Upper lobe of left lung (tissue), 4 donors: ENCODE measurements around the gene XIRP2.

Experiments
- EP300 ChIP-seq, 4 donors: sonication (generic); formaldehyde crosslinking; IDR thresholded peaks; one replicate each; pipeline ENCODE4 v1.5.1; 2017; ENCODE audit warnings: antibody characterized with exemption in 4 of 4, control low read depth in 2 of 4
- POLR2A ChIP-seq, 4 donors: fragments of 450-650 bp; IDR thresholded peaks; one replicate each; pipeline ENCODE4 v1.5.1; 2016 to 2017; ENCODE audit warnings: antibody characterized with exemption in 4 of 4, mild to moderate bottlenecking in 2 of 4
- POLR2AphosphoS5 ChIP-seq, 2 donors: sonication (generic); formaldehyde crosslinking; IDR thresholded peaks; one replicate each; pipeline ENCODE4 v1.5.1; 2017; ENCODE audit warnings: antibody characterized with exemption in 2 of 2
- TF ChIP-seq, protein P1 (sequence below), 6 experiments: fragments of 450-650 bp in 4 of 6; fragments of 200-600 bp in 2 of 6; sonication (generic) in 2 of 6; IDR thresholded peaks; one replicate each; pipeline ENCODE4 v1.5.1; 2016 to 2019; ENCODE audit warnings: antibody characterized with exemption in 6 of 6

DNA sequence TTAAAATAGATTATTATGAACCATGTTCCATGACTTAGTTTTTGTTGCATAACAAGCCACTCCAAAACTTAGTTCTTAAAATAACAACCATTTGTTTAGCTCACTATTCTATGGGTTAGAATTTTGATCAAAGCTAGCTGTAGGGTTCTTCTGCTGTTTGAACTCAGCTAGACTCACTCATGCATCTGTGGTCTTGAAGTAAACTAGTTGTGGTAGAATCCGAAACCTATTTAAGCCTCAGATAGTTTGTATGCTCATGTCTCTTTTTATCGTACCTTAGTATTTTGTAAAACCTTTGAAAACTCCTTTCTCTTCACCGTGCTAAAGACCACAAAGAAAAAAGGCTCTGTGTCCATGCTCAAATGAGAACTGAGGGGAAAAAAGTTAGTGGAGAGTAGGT lies 166.6 kb downstream of the XIRP2 start:
- TF ChIP-seq POLR2A (IDR thresholded peaks at IDR 0.05) (no peak), EP300 (IDR thresholded peaks at IDR 0.05) (no peak), POLR2AphosphoS5 (IDR thresholded peaks at IDR 0.05) (no peak)
- TF ChIP-seq, protein P1, sequence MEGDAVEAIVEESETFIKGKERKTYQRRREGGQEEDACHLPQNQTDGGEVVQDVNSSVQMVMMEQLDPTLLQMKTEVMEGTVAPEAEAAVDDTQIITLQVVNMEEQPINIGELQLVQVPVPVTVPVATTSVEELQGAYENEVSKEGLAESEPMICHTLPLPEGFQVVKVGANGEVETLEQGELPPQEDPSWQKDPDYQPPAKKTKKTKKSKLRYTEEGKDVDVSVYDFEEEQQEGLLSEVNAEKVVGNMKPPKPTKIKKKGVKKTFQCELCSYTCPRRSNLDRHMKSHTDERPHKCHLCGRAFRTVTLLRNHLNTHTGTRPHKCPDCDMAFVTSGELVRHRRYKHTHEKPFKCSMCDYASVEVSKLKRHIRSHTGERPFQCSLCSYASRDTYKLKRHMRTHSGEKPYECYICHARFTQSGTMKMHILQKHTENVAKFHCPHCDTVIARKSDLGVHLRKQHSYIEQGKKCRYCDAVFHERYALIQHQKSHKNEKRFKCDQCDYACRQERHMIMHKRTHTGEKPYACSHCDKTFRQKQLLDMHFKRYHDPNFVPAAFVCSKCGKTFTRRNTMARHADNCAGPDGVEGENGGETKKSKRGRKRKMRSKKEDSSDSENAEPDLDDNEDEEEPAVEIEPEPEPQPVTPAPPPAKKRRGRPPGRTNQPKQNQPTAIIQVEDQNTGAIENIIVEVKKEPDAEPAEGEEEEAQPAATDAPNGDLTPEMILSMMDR (IDR thresholded peaks at IDR 0.05): no peak
